ENCODE results near the gene THRB.

GRCh38 chr3:24167429-24167828 lies 327.2 kb downstream of the THRB start:
- TF ChIP-seq POLR2A (IDR thresholded peaks at IDR 0.05; ENCODE audit: low read depth, low read length): no peak
- TF ChIP-seq POU2F2 (IDR thresholded peaks at IDR 0.05; ENCODE audit: low read depth, low read length): no peak
- no peak for TF ChIP-seq TAF1 (IDR thresholded peaks at IDR 0.05; ENCODE audit: low read depth, low read length)
- no peak for TF ChIP-seq POLR2AphosphoS5 (IDR thresholded peaks at IDR 0.05; ENCODE audit: low read depth, low read length)
- no peak for TF ChIP-seq SPI1 (IDR thresholded peaks at IDR 0.05; ENCODE audit: low read depth, low read length)
- no peak for TF ChIP-seq PAX5 (IDR thresholded peaks at IDR 0.05; ENCODE audit: insufficient read depth, low read length, severe bottlenecking)
